Trophoblast cell (in vitro differentiated cells and primary cell): ENCODE results near the gene SH3TC1.

Experiments
- DNase-seq, 2 donors: peaks; one replicate each; pipeline ENCODE4 v3.0.0-alpha.2; 2016
- H2AFZ ChIP-seq: 2 replicates; pipeline ENCODE4 v1.6.1; 2013; ENCODE audit warnings: low read length, moderate library complexity, mild to moderate bottlenecking; ENCODE audit not compliant: insufficient read depth, poor library complexity
- H2AK5ac ChIP-seq: 2 replicates; pipeline ENCODE4 v1.6.1; 2013; ENCODE audit warnings: mild to moderate bottlenecking, low read length
- H2BK120ac ChIP-seq: 2 replicates; pipeline ENCODE4 v1.6.1; 2013; ENCODE audit warnings: low read length, mild to moderate bottlenecking, moderate library complexity; ENCODE audit not compliant: insufficient read depth, poor library complexity
- H2BK12ac ChIP-seq: 2 replicates; pipeline ENCODE4 v1.6.1; 2013; ENCODE audit warnings: mild to moderate bottlenecking, low read length, moderate library complexity
- H2BK5ac ChIP-seq: 2 replicates; pipeline ENCODE4 v1.6.1; 2013; ENCODE audit warnings: low read length, low read depth, moderate library complexity, mild to moderate bottlenecking; ENCODE audit not compliant: poor library complexity
- H3K14ac ChIP-seq: 2 replicates; pipeline ENCODE4 v1.6.1; 2013; ENCODE audit warnings: mild to moderate bottlenecking, low read length
- H3K18ac ChIP-seq: 2 replicates; pipeline ENCODE4 v1.6.1; 2013; ENCODE audit warnings: mild to moderate bottlenecking, low read length
- H3K23ac ChIP-seq: 2 replicates; pipeline ENCODE4 v1.6.1; 2013; ENCODE audit warnings: low read length
- H3K27ac ChIP-seq: 2 replicates; pipeline ENCODE4 v1.5.1; 2013; ENCODE audit warnings: low read depth, mild to moderate bottlenecking, inconsistent platforms, low read length, moderate library complexity
- H3K27me3 ChIP-seq: 2 replicates; pipeline ENCODE4 v1.6.1; 2013; ENCODE audit warnings: inconsistent platforms, mild to moderate bottlenecking, low read length, moderate library complexity; ENCODE audit not compliant: insufficient read depth
- H3K36me3 ChIP-seq, 2 experiments: 1 replicate in 1 of 2; 2 replicates in 1 of 2; pipeline ENCODE4 v1.6.1; 2013; ENCODE audit warnings: low read length in 2 of 2, mild to moderate bottlenecking in 2 of 2, moderate library complexity in 1 of 2; ENCODE audit not compliant: insufficient read depth in 2 of 2, control insufficient read depth in 1 of 2
- H3K4ac ChIP-seq: 2 replicates; pipeline ENCODE4 v1.6.1; 2013; ENCODE audit warnings: low read depth, mild to moderate bottlenecking, low read length, moderate library complexity
- H3K4me1 ChIP-seq, 2 experiments: 1 replicate in 1 of 2; 2 replicates in 1 of 2; pipeline ENCODE4 v1.6.1; 2013; ENCODE audit warnings: low read length in 2 of 2, mild to moderate bottlenecking in 2 of 2, moderate library complexity in 1 of 2; ENCODE audit not compliant: insufficient read depth in 2 of 2, control insufficient read depth in 1 of 2
- H3K4me2 ChIP-seq: 2 replicates; pipeline ENCODE4 v1.6.1; 2013; ENCODE audit warnings: inconsistent platforms, mild to moderate bottlenecking, low read length, moderate library complexity
- H3K4me3 ChIP-seq: 2 replicates; pipeline ENCODE4 v1.5.1; 2013; ENCODE audit warnings: mild to moderate bottlenecking, low read depth, low read length, inconsistent platforms
- H3K79me1 ChIP-seq: one replicate; pipeline ENCODE4 v1.6.1; 2013; ENCODE audit warnings: low read length
- H3K79me2 ChIP-seq: 2 replicates; pipeline ENCODE4 v1.6.1; 2013; ENCODE audit warnings: low read length, mild to moderate bottlenecking; ENCODE audit not compliant: control insufficient read depth, insufficient read depth, poor library complexity
- H3K9ac ChIP-seq: 2 replicates; pipeline ENCODE4 v1.6.1; 2013; ENCODE audit warnings: mild to moderate bottlenecking, low read length
- H3K9me3 ChIP-seq: 2 replicates; pipeline ENCODE4 v1.6.1; 2013; ENCODE audit warnings: low read depth, mild to moderate bottlenecking, control low read depth, inconsistent platforms, low read length; ENCODE audit not compliant: insufficient read depth
- H4K12ac ChIP-seq: 2 replicates; pipeline ENCODE4 v1.6.1; 2013; ENCODE audit warnings: low read depth, mild to moderate bottlenecking, low read length, moderate library complexity
- H4K8ac ChIP-seq: 2 replicates; pipeline ENCODE4 v1.6.1; 2013; ENCODE audit warnings: low read depth, mild to moderate bottlenecking, low read length, moderate library complexity
- H4K91ac ChIP-seq: one replicate; pipeline ENCODE4 v1.6.1; 2013; ENCODE audit warnings: low read depth, mild to moderate bottlenecking, low read length, moderate library complexity
- WGBS: extraction: QIAGEN DNeasy Blood & Tissue Kit; methylation state at CpG from one replicate; pipeline ENCODE4 v1.1.7; 2013; ENCODE audit warnings: missing lambda C conversion rate; ENCODE audit not compliant: insufficient read length, insufficient coverage; ENCODE audit errors: extremely low coverage; 5-methylcytosine and 5-hydroxymethylcytosine counted together

SH3TC1 gene

GRCh38 chr4:8181844-8182243 is 17.2 kb upstream of the SH3TC1 start:
- H4K91ac ChIP-seq, result no peak overlapping the region
- no peak overlapping the region for H3K18ac ChIP-seq
- H3K9ac ChIP-seq, result no peak overlapping the region
- H3K4ac ChIP-seq, result no peak overlapping the region
- no CpG with 5 or more reads among the region's 7 CpGs for WGBS
- no peak overlapping the region for H4K12ac ChIP-seq
- DNase-seq, result peak; percentile 56 to 66
- H2AK5ac ChIP-seq, result no peak overlapping the region
- H3K4me2 ChIP-seq, result no peak overlapping the region
- peak overlapping the region; percentile 13 for H2AFZ ChIP-seq
- H3K36me3 ChIP-seq, result no peaks in the 10 kb centered on the region
- H3K14ac ChIP-seq, result no peak overlapping the region
- no peak overlapping the region for H3K23ac ChIP-seq
- peaks cover 8 to 12% of the 10 kb centered on the region in 2 experiments for H3K4me1 ChIP-seq
- no peaks in the 10 kb centered on the region for H3K27me3 ChIP-seq
- H3K27ac ChIP-seq, result no peak overlapping the region
- H3K4me3 ChIP-seq, result no peak overlapping the region
- H2BK12ac ChIP-seq, result no peak overlapping the region
- no peaks in the 10 kb centered on the region for H3K79me2 ChIP-seq
- no peak overlapping the region for H4K8ac ChIP-seq
- no peaks in the 10 kb centered on the region for H3K9me3 ChIP-seq
- no peak overlapping the region for H2BK5ac ChIP-seq
- no peak overlapping the region for H2BK120ac ChIP-seq
- no peaks in the 10 kb centered on the region for H3K79me1 ChIP-seq

DNA sequence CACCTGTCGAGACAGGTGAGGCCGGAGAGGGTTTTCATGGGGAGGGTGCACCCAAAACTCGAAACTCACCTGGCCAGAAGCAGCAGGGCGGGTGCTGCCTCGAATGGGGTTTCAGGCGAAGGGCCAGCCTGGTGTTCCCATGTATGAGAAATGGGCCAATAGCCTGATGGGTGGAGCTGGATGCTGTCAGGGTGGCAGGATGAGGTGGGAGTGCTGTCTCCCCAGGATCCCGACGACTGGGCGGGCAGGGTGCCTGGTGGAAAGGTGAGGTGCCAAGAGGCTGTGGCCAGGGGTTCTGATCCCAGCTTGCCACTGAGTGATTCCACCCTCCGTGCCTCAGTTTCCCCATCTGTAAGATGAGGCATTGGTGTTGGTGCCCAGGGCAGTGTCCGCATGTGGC is 16.8 kb upstream of the SH3TC1 start:
- no peak for DNase-seq
- H2AFZ ChIP-seq, result no peak overlapping the region
- H3K4me3 ChIP-seq, result no peak overlapping the region
- H2BK12ac ChIP-seq, result no peak overlapping the region
- no peak overlapping the region for H2AK5ac ChIP-seq
- peak overlapping the region; percentile 3 for H4K91ac ChIP-seq
- no peak overlapping the region for H2BK120ac ChIP-seq
- peaks cover 3% of the 10 kb centered on the region for H3K9me3 ChIP-seq
- H2BK5ac ChIP-seq, result no peak overlapping the region
- H3K14ac ChIP-seq, result no peak overlapping the region
- no peak overlapping the region for H3K4me2 ChIP-seq
- no peaks in the 10 kb centered on the region for H3K27me3 ChIP-seq
- H3K79me2 ChIP-seq, result no peaks in the 10 kb centered on the region
- H3K9ac ChIP-seq, result no peak overlapping the region
- no peaks in the 10 kb centered on the region for H3K36me3 ChIP-seq
- no CpG with 5 or more reads among the region's 11 CpGs for WGBS
- H3K18ac ChIP-seq, result no peak overlapping the region
- H3K4me1 ChIP-seq, result peaks cover 8 to 12% of the 10 kb centered on the region in 2 experiments
- no peak overlapping the region for H4K12ac ChIP-seq
- H3K79me1 ChIP-seq, result no peaks in the 10 kb centered on the region
- H3K27ac ChIP-seq, result no peak overlapping the region
- H3K23ac ChIP-seq, result no peak overlapping the region
- no peak overlapping the region for H4K8ac ChIP-seq
- no peak overlapping the region for H3K4ac ChIP-seq

DNA sequence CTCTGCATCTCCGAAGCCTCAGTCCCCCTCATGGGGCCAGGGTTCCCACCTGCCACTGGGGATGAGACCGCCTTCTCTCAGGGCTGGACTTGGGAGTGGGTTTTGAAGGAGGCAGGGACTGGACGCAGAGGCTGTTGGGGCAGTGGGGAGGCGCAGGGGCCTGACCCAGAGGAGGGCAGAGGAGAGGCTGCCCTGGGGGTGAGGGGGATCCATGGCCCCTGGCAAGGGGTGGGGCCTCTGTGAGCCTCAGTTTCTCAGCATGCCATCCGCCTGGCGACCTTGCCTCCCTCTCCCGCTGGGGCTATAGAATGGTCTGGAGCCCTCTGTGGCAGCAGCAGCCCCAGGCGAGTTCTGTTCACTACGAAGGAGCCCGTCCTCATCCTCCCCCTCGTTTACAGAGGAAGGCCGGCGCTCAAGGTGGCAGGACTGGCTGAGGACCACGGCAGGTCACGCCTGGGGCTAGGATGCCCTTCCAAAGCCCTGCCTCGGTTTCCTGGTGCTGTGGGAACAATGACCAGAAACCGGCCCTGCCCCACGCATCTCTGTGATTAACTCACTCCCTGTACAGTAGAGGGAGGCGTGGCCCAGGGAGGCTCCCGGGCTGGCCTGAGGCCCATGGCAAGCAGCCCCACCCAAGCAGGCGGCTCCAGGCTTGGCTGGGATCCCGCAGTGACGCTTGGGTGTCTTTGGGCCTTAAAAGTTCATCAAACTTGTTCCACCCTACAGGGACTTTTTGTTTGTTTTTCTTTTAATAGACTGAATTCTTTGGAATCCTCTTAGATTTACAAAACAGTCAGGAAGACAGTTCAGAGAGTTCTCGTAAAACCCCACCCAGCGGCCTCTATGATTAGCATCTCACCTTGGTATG is 16.0 kb upstream of the SH3TC1 start:
- no peak overlapping the region for H4K12ac ChIP-seq
- H3K4me2 ChIP-seq, result no peak overlapping the region
- no peak overlapping the region for H3K18ac ChIP-seq
- WGBS, result no CpG with 5 or more reads among the region's 25 CpGs
- no peak overlapping the region for H2AFZ ChIP-seq
- no peak overlapping the region for H3K4ac ChIP-seq
- H3K4me3 ChIP-seq, result no peak overlapping the region
- peak overlapping the region; percentile 3 for H4K91ac ChIP-seq
- no peak overlapping the region for H3K27ac ChIP-seq
- no peak overlapping the region for H4K8ac ChIP-seq
- no peak overlapping the region for H3K14ac ChIP-seq
- no peak overlapping the region for H2BK120ac ChIP-seq
- no peak overlapping the region for H2BK5ac ChIP-seq
- no peak overlapping the region for H2AK5ac ChIP-seq
- peak; percentile 86 to 87 for DNase-seq
- H3K36me3 ChIP-seq, result no peaks in the 10 kb centered on the region
- H3K27me3 ChIP-seq, result no peaks in the 10 kb centered on the region
- H2BK12ac ChIP-seq, result no peak overlapping the region
- H3K4me1 ChIP-seq, result peaks cover 8 to 12% of the 10 kb centered on the region in 2 experiments
- H3K9ac ChIP-seq, result no peak overlapping the region
- H3K79me1 ChIP-seq, result no peaks in the 10 kb centered on the region
- H3K79me2 ChIP-seq, result no peaks in the 10 kb centered on the region
- H3K23ac ChIP-seq, result no peak overlapping the region
- peaks cover 3% of the 10 kb centered on the region for H3K9me3 ChIP-seq

DNA sequence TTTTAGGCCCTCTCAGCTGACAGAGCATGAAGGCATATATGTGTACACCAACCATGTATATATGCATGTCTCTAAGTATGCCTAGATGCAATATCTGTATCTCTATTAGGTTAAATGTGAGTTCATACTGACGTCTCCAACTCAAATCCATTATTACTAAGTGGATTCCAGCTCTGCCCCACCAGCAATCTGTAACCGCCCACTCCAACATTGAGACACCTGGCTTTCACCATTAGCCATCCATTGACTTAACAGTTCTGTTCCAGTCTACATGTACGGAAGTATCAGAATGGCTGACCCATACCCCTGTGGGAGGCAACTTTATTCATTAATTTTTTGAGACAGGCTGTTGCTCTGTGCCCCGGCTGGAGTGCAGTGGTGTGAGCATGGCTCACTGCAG is 15.0 kb upstream of the SH3TC1 start:
- Histone ChIP-seq H2BK120ac (no peak overlapping the region), H4K8ac (no peak overlapping the region), H2AFZ (no peak overlapping the region), H3K79me1 (no peaks in the 10 kb centered on the region), H3K18ac (no peak overlapping the region), H3K4me1 (peaks cover 8 to 12% of the 10 kb centered on the region in 2 experiments), H2BK12ac (no peak overlapping the region), H2BK5ac (no peak overlapping the region), H3K9ac (no peak overlapping the region), H2AK5ac (no peak overlapping the region), H3K4ac (no peak overlapping the region), H3K23ac (no peak overlapping the region), H3K27ac (no peak overlapping the region), H3K14ac (no peak overlapping the region), H3K36me3 (no peaks in the 10 kb centered on the region), H3K4me3 (no peak overlapping the region), H3K4me2 (no peak overlapping the region), H3K79me2 (no peaks in the 10 kb centered on the region), H3K9me3 (peaks cover 3% of the 10 kb centered on the region), H3K27me3 (no peaks in the 10 kb centered on the region), H4K91ac (no peak overlapping the region), H4K12ac (no peak overlapping the region)
- DNase-seq, result no peak
- no CpG with 5 or more reads among the region's 4 CpGs for WGBS
